Stimulated activated CD4-positive, alpha-beta T cell treated with anti-CD3 and anti-CD28 coated beads, Interleukin-15, amount 100 ng/mL, for 24 hours (primary cell): ENCODE results near the gene SRC.

Experiments
- DNase-seq: peaks from one replicate; pipeline ENCODE4 v3.0.0-alpha.2; 2020

The SRC gene

DNA sequence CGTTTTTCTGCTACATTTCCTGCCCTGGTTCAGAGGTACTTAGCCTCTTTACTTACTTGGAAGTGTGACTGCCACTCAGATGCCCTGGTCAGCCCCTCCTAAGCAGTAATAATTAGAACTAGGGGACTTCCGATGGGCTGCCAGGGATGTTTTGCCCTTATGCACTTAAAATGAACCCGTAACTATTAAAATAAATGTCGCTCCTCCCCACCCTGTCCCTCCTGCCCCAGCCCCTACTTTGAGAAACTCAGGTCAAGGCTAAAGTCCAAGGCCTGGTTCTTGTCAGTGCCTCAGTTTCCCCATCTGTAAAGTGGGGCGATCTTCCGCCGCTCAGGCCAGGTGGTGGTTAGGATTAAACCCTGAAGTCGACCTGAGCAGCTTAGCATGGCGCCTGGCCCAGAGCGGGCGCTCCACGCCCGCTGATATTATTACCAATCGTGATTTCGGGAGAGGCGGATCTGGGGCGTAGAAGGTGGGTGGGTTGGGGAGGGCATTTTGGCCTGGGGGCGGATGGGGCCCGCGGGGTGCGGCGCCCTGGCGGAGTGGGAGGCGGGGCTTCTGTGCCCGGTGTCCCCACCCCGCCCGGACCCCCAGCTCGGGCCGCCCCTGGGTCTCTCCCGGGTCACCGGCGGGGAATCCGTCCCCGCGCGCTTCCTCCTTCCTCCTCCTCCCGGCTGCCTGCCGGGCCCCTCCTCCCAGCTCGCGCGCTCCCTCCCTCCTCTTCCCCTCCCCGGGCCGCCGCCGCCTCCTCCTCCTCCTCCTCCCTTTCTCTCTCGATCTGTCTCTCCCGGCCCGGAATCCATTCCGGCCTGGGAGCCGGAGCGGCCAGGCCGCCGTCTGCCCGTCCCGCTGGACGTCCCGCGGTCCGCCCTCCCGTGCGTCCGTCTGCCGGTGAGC is at the start of gene SRC:
TSS of gene SRC (plus strand) at position 802 of the 897 bp plus-strand sequence. CDS start 38,014 bp downstream, outside the sequence.
- DNase-seq: peak; percentile 69

DNA sequence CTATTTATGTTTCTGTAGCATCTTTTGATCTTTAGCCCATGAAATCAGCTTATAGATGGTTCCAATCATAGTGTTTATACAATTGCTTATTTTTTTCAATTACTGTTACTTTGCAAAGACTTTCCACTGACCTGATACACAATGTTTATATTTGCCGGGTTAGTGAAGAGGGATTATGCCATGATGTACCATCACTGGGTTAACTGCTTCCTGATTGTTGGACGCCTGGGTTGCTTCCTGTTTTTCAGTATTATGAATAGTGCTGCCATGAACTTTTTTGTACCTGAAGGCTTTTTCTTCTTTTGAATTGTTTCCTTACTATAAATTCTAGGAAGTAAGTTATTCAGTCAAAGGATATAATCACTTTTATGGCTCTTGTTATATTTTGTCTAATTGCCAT is 49.6 kb upstream of the SRC start:
- no peak for DNase-seq

DNA sequence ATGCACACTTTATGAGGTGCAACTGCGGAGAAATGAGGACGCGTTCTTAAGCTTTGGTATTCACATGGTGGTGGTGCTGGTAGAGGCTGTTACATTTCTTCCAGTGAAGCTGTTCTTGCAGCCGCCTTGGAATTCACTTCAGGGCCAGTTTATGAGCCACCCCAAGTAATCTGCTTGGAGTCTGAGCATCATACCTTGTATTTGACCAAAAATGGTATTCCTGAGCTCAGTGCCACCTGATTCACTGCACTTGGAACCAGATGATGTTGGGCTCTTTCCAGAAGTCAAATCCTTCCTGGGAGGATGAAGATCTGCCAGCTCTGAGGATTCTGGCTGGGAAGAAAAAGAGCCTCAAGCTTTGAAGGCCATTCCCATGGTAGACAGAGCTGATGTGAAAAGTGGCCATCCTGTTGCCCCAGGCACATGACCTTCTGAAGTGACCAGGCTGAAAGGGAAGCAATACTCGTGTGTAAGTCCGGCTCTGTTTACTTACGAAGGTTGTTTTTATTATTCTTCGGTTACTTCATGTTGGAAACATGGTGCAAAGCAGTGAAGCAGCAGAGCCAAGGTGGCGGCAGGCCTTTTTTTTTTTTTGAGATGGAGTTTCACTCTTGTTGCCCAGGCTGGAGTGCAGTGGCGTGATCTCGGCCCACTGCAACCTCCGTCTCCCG is 48.7 kb upstream of the SRC start:
- no peak for DNase-seq

DNA sequence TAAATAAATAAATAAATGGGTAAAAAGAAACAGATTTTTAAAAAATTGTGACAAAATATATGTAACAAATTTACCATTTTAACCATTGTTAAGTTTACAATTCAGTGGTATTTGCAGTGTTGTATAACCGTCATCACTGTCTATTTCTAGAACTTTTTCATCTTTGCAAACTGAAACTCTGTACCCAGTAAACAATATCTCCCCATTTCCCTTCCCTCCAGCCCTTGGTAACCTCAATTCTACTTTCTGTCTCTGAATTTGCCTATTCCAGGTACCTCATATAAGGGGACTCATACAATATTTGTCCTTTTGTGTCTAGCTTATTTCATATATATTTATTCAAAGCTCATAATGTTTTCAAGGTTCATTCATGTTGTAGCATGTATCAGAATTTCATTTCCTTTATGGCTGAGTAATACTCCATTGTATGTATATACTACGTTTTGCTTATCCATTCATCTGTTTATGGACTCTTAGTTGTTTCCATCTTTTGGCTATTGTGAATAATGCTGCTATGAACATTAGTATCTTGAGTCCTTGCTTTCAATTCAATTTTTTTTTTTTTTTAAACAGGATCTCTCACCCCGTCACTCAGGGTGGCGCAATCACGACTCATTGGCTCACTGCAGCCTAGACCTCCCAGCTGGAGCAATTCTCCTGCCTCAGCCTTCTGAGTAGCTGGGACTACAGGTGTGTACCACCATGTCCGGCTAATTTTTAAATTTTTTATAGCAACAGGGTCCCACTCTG is 47.6 kb upstream of the SRC start:
- DNase-seq: no peak

DNA sequence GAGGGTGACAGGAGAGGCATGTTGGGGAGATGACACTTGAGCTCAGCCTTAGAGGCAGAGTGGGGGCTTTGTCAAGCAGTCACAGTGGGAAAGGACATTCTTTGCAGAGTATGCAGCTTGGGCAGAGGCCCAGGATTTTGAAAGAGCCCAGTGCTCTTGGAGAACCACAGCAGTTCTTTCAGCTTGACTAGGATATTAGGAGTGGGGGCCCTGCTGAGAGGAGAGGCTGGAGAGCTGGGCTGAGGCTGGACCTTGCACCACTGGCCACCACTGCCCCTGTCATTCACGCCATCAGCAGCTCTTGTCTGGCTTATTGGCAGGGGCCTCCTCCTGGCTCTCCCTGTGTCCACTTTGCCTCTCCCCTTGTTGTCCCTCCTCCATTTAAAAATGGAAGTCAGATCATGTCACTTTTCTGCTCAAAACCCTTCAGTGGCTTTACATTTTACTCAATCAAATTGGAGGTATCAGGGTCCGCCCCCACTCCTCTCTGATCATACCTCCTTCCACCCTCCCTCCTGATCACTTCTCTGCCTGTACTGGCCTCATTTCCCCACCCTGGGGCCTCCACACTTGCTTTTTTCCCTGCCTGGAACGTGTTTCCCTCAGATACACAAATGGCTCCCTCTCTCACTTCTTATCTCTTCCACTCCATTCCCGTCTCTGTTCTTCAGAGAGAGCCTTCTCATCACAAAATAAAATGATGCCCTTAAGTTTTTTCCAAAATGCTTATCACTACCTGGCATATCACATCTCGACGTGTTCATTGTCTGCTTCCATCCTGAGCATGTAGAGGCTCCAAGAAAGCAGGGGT is 46.0 kb upstream of the SRC start:
- no peak for DNase-seq

DNA sequence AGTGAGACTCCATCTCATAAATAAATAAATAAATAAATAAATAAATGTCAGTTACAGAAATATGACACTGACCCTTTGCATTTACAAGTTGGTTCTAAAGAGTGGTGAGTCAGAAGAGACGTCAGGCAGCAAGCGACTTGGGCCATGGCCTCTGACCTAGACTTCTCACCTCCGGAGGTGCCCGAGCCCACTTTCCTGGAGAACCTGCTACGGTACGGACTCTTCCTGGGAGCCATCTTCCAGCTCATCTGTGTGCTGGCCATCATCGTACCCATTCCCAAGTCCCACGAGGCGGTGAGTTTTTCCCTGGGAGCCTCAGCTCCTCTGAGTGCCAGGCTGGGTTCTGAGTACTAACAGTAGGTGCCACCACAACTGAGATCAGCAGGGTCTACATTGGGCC is 44.8 kb upstream of the SRC start:
- no peak for DNase-seq

DNA sequence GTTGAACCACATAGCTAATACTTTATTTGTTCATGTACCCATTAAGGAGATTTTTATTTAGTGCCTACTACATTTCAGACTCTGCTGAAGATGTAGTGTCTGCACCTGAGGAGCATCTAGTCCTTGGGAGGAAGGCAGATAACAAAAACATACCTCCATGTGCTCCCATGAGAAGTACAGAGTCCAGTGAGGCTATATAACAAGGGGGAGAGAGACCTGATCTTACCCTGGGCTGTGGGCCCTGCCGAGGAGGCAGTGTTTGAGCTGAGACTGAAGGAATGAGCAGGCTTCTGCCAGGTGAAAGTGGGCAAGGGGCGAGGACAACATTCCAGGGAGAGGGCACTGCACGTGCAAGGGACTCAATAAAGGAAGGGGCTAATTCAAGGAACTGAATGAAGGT is 44.4 kb upstream of the SRC start:
- DNase-seq: no peak

DNA sequence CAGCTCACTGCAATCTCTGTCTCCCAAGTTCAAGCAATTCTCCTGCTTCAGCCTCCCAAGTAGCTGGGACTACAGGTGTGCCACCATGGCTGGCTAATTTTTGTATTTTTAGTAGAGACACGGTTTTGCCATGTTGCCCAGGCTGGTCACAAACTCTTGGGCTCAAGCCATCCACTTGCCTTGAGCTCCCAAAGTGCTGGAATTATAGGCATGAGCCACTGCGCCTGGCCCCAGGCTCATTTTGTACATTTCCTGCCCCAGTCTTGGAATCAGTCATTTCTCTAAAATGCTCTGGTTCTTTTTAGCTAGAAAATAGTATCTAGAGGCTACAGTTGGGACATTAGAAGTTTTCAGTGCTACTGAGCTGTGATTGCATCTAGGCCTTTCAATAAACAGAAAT is 43.0 kb upstream of the SRC start:
- no peak for DNase-seq

DNA sequence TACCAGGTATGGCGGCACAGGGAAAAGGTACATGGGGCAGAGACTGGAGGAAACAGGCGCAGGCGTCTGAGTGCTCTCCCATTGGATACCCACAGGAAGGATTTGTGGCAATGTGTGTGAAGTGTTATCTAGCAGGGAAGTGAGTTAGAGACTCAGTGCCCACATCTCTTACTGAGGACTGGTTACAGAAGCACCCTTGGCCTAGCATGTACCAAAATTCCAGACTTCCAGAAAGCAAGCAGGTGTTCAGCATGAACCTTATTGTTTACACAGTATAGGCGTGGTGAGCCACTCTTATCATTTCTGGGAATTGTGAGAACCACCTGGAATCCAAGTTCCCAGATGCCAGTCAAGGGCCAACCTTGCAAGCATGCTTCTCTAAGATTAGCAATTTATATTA is 42.3 kb upstream of the SRC start:
- DNase-seq: no peak

DNA sequence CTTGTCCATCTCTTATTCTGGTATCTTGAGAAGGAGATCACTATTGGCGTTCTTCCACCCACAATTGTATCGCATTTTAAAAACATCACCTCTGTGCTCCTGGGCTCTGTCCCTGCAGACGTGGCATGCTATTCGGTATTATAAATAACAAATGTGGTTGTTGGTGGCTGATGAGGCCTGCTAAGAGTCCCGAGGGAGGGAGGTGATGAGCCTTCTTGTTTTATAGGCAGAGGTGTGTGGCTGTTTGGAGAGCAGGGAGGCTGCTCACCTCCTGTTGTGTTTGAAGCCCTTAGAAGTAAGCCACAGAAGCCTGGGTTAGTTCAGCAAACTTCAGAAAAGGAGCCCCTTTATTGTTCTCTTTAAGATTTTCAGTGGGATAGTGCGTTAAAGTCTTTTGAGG is 40.9 kb upstream of the SRC start:
- no peak for DNase-seq

DNA sequence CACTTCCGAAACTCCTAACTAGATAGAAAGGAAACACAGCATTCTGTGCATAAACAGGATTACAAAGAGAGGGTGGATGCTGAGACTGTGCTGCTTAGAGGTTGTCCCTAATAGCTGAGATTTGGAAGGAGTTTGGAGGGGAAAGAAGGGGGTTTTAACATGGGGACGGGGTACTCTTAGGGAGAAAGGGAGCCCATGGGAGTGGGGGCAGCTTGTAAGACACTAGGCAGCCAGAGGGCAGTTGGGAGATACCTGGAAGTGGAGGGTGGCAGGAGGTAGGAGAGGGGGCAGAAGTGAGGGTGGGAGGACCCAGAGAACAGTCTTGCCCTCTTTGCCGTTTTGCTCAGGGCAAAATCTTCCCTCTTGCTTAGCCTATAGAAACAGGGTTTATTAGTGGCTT is 40.1 kb upstream of the SRC start:
- no peak for DNase-seq

DNA sequence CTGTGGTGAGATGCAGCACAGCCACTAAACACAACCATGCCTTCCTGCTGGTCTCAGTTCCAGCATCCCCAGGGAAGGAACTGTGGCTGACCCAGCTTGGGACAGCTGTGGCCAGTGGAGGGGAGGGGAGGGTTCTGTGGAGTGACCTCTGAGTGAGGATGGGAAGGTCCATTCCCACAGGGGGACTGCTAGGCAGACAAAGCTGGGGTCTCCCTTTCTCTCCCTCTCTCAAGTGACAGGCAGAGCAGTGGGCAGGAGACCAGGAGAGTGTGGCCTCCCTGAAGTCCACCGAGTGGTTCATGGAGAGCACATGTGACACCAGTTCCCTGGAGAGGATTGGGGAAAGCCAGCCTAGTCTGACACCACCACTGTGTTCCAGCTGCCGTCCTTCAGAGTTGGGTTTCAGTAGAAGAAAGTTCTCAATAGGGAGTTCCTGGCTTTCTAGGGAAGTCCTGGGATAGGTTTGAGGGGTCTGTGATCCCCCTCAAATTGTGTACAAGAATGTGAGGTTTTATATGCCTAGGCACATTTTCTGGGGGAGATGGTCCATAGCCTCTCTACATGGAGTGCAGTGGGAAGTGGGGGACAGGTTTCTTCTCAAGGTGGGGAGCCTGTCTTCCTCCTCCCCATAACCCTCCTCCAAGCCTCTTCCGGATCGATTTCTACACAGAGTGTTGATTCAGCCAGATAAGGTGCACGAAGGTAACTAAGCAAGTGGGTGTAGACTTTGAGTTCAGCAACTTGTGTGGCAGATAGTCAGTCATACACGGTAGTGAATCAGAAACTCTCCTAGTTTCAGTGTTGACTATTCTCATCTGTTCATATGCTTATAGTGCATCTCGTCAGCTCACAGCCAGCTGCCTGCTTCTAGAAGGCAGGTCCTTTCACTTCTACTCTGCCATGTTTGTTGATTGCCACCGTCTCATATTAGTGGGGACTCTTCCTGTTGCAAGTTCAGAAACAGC is 37.6 kb upstream of the SRC start:
- DNase-seq: peak; percentile 14

DNA sequence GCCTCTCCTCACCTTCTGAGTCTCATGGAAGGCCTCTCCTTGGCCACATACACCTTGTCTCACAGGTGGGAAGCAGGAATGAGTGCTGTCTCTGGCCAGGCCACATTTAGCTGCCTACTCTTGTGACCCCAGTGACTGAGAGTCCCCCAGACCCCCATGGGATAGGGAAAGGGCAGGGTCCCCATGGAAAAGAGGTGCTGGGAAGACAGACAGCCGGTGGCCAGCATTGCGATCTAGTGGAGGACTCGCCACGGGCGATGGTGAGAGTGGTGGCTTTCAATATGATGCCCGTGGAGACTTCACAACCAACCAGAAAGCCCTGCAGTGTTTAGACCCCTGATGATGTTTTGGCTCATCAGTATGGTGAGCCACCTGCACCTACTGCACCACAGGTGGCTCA is 36.6 kb upstream of the SRC start:
- no peak for DNase-seq

DNA sequence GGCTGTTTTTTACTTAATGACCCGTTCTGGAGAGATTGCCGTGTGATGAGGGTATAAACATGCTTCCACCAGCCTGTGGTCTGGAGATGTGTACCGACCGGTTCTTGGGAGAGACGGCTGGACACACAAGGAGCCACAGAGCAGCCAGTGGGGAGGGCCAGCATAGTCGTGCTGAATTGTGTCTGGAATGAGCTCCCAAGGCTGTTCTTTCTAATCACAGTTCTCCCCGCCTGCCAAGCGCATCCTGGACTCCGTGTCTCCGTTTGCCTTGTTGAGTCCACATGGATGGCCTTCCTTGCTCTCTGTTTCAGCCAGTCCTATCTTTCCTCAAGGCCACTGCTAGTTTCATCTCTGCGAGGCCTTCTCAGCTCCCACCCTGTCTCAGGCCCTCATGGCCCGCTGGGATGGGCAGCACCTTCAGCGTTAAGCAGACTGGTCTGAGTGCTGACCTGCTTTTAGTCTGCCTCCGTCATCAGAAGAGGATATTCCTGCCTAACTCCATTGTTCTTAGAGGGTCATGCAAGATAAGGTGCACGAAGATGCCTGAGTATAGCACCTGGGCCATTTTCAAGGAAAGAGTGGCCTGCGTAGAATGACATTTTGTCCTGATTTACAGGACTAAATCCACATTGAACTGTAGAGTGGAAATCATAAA is 35.9 kb upstream of the SRC start:
- no peak for DNase-seq

DNA sequence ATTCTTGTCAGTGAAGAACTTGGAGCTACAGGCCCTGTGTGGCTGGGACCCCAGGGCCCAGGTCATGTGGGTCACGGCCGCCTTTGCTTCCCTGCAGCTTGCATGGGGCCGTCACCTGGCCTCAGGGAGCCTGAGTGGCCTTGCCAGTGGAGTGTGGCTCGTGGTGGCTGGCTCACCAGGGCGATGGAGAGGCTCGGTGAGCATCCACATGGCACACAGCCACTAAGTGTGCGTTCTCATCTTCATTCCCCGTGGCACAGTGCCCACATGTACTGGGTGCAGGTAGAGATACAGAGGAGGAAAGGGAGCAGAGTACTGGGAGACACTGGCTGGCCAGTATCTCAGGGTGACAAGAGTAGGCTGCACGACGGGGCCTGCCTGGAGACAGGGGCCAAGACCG is 35.0 kb upstream of the SRC start:
- no peak for DNase-seq

DNA sequence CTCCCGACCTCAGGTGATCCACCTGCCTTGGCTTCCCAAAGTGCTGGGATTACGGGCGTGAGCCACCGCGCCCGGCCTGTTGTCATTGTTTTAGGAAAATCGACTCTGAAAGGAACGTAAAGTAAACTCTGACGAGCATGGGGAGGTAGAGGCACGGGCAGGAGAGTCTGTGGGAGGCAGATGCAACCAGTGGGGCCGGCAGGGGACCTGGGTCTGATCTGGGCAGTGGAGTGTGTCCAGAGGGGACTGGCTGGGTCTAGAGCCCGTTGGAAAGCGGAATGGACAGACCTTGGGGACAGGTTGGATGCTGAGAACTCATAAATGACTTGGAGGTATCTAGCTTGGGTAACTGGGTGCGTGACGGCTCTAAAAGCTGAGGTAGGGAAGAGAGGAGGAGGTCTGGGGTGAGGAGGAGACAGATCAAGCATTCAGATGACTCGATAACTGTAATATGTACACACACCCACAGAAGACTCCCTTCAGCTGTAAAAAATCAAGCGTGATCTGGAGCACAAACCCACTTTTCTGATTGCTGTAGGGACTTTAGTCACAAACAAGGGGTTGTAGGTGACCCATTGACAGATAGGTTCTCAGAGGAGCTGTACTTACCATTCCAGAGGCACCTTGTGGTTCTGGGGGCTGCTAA is 34.1 kb upstream of the SRC start:
- DNase-seq: no peak

DNA sequence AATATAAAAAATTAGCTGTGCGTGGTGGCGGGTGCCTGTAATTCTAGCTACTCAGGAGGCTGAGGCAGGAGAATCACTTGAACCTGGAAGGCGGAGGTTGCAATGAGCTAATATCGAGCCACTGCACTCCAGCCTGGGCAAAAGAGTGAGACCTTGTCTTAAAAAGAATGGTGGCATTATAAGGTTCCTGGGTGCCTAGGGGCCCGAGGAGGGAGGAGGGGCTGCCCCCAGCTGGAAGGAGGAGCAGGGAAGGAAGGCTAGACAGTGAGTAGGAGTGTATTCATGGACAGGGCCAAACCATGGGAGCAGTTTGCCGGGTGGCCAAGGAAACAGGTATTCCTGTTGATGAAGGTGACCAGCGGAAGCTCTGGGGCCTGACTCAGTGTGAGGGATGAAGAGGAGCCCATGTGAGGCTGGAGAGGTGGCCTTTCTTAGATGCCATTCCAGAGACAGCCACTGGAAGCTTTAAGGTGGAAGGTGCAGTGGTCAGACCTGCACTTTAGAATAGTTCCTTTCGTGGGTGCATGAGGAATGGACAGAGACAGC is 32.3 kb upstream of the SRC start:
- DNase-seq: no peak

DNA sequence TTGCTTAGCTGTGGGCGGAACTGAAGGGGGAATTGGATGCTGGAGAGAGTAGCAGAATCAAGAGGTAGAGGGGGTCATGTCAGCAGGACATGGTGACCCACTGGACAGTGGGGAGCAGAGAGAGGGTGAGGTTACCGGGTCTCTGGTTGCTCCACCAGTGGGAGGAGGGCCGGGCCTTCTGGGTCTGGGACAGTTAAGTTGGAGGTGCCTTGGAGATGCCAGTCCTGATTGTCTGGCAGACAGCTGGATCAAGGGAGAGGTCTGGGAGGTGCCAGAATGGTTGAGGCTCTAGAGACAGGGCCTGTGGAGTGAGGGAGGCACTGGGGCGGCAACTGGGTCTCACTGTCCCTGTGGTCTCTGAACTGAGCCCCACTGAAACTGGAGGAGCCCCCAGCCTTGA is 31.8 kb upstream of the SRC start:
- no peak for DNase-seq

DNA sequence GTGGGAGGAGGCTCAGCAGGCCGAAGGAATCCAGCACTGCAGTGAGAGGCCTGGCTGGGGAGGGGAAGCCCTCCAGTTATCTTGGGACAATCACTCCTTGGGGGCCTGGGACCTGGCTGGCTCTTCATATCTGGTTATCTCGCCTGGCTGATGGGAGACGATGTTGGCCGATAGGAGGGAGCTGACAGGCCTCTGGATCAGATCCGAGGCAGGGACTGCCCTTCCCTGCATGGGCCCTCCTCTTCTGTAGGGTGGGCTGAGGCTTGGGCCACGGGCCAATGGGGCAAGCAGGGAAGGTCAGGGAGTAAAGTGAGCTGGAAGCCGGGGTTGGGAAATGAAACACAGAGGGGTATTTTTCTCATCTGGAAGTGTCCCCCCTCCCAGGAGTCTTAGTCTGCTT is 31.3 kb upstream of the SRC start:
- no peak for DNase-seq

DNA sequence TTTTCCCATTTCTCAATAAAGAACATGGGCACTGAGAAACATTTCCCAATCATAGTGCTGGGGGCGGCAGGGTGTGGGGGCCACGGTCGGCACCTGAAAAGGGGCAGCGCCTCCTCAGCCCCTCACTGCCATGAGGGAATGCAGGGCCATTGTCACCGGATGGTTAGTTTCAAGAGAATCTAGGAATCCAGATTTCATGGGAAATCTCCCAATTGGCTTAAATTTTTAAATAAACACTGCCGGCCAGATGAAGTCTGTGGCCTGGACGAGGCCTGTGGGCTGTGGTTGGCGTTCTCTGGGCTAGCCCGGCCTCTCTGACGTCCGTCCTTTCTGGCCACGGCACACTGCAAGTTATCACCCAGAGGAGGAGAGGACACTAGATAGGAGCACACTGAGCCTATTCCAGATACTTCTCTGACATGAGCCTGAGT is 30.9 kb upstream of the SRC start:
- no peak for DNase-seq
